Measurements from ENCODE around the gene PFKFB2.

PFKFB2 gene

DNA sequence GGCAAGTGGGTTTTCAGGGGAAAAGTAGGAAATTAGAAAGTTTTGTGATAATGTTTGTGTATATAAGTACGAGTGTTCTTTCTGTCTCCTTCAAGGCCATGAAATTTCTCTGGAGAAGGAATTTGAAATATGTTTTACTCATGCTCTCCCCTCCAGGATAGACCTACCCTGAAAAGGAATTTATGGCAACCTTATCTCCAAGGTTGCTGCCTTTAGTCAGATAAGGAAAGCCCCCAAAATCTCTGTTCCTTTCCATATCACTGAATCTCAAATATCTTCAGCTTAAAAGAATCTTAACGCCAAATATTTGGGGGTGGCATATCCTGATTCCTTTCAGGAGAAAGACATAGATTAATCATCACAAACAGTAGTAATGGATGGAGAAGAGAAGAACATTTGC is 35.1 kb downstream of the PFKFB2 start:
- H3K4me3 ChIP-seq (ENCODE audit: low read depth, low read length): no peak overlapping the region

DNA sequence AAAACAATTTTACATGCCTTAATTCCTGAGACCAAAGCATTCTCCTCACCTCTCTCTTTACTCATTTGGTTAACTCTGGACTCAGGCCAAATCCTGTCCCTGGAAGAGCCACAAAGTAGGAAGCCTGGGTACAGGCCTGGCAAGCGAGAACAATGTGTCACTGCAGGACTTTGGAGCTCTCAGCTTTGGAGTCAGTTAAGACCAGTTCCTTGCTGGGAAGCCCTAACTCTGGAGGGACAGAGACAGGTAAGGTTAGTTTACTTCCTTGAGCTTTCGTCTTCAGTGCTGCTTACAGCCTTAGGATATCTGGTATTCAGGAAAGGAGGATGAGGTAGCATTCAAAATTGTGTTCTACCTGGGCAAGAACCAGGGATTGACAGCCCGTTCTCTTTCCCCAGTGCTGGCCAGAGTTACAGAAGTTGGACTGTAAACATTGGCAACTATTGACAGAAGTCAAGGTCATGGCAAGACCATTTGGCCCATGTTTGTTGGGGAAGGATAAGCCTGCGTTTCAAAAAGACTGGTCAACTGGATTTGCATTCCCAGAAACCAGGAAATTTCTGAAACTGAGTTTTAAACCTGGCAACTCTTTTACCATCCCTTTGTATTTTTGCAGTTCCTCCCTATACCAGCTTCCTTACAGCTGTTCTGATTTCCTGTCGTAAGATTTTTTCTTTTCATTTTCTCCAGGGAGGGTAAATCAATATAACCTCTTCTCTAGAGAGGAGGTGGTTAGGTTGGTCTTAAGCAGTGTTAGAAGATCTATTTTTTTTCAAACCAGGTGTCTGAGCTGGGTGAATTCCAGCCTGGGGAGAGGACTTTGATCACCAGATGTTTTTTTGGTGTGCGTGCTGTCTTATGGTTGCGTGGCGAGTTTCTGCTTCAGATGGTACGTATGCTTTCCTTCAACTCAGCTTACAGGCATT is 35.9 kb downstream of the PFKFB2 start, which contains the start of gene C4BPB:
Gene C4BPB, plus strand, starts transcription at position 160 of the 926 bp plus-strand sequence. Its CDS starts 672 bp downstream, at position 832.
- H3K4me3 ChIP-seq (ENCODE audit: low read depth, low read length): no peak within 1 kb of the TSS

DNA sequence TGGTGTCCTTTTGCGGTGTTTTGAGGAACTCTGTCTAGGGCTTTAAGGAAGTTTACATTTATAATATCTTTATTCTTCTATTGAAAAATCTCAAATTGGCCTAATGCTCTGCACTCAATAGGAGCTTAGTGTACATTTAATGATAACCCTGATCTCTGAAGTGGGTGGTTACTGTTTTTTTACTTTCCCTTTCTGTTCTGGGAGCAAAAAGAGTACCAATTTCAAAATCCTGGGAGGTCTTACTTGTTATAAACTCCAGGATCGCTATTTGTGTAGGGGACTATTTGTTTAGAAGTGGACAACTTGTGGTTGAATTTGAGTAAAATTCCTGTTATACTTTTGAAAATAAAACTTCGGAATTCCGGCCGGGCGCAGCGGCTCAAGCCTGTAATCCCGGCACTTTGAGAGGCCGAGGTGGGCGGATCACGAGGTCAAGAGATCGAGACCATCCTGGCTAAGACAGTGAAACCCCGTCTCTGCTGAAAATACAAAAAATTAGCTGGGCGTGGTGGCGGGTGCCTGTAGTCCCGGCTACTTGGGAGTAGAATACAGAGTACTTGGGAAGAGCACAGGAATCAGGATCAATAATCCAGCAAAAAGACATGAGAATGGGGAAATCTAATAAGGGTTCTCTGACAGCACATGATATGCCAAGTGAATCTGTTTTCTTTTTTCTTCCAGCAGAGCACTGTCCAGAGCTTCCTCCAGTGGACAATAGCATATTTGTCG is 36.7 kb downstream of the PFKFB2 start:
- H3K4me3 ChIP-seq (ENCODE audit: low read depth, low read length): no peak overlapping the region

DNA sequence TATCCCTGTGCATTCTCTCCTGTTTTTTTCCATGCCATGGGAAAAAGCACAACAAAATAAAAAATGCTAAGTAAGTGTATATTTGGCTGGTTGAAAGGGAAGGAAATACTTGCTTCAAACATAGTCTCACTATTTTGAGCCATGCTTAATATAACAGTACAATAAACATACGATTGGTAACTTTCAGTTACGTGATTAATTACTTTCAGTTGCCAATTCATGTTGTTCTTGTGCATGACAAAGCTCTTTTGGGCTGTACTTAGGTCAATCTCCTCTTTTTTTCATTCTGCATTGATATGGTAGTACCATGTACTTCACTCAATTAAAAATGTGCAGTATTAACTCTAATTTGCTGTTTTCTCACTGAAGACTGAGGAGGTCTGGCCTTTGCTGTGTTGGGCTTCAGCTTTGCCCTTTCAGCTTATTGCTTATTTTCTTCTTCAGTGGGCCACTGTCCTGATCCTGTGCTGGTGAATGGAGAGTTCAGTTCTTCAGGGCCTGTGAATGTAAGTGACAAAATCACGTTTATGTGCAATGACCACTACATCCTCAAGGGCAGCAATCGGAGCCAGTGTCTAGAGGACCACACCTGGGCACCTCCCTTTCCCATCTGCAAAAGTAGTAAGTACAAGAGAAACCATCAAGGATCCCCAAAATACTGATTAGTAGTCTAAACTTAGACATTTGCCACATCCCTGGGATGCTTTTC is 38.3 kb downstream of the PFKFB2 start:
- H3K4me3 ChIP-seq (ENCODE audit: low read depth, low read length): no peak overlapping the region

DNA sequence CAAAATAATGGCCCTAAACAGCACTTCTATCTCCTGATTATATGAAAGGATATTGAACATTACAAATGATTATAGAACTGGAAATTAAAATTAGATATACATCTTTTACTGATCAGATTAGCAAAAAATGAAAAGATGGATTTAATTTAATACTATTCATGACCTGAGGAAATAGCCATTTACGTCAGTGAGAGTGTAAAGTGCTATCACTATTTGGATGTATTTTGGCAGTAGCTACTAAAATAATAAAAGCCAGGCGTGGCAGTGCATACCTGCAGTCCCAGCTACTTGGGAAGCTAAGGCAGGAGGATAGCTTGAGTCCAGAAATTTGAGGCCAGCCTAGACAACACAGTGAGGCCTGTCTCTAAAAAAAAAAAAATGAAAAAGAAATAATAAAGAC is 40.9 kb downstream of the PFKFB2 start:
- H3K4me3 ChIP-seq (ENCODE audit: low read depth, low read length): no peak overlapping the region

DNA sequence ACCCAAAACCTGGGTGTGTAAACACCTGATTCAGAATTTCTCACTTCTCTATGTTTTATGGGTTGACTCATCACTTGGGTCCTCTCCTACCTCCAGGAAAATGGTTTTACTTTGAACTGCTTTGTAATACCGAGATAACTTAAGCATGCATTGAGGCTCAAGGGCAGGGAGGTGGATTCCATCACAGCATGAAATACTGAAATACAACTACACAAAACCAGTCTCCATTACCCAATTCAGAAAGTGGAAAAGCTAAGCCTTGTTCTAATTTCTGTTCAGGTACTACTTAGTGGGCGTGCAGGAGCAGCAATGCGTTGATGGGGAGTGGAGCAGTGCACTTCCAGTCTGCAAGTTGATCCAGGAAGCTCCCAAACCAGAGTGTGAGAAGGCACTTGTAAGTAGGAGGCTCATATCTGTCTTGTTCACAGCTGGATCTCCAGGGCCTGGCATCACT is 44.8 kb downstream of the PFKFB2 start:
- H3K4me3 ChIP-seq (ENCODE audit: low read depth, low read length): no peak overlapping the region

DNA sequence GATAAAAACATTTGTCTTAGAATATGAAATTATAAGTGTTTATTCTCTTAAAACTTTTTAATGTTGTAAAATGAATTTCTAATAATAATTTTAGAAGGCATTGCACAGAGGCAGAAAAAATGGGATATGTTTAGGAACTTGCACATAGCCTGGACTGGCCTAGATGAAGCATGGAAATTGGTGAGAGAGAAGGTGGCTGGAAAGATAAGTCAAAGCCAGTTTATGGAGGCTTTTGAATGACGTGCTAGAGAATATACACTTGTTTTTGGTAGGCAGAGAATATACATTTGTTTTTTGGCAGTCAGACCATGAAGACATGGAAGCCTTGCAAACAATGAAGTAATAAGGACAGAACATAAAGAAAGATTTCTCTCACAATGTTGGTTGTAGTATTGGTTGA is 48.6 kb downstream of the PFKFB2 start:
- no peak overlapping the region for H3K4me3 ChIP-seq (ENCODE audit: low read depth, low read length)

DNA sequence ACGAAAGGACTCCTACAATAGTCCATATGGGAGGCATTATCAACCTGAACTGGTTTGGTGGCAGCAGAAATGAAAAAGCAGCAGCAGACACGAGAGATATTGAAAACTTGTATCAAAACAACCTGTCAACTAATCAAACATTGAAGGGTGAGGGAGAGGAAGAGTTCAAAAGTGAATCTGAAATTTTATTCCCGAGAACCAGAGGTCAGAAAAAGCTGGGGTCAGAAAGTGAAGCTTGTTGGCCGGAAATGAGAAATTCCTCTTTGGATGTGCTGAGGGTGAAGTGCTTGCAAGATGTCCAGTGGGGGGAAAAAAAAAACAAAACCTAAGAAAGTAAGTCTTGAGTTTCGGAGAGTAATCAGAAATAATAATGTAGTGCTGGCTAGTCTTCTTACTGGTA is 49.1 kb downstream of the PFKFB2 start:
- H3K4me3 ChIP-seq (ENCODE audit: low read depth, low read length): no peak overlapping the region

DNA sequence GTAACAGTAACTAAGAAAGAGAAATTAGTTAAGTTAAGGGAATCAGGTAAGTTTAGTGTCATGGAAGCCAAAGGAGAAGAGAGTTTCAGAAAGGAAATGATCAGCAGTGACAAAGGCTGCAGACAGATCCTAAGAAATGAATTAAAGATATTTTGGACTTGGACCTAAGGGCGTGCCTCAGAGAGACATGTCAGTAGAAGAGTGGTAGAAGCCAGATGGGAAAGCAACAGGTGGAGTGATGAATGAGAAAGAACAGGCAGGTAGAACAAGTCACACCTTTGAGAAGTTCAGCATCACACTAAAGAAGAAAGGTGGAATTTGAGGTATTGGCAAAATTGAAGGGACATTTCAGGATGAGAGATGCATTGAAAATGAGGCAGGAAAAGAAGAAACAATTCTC is 49.6 kb downstream of the PFKFB2 start:
- H3K4me3 ChIP-seq (ENCODE audit: low read depth, low read length): no peak overlapping the region

DNA sequence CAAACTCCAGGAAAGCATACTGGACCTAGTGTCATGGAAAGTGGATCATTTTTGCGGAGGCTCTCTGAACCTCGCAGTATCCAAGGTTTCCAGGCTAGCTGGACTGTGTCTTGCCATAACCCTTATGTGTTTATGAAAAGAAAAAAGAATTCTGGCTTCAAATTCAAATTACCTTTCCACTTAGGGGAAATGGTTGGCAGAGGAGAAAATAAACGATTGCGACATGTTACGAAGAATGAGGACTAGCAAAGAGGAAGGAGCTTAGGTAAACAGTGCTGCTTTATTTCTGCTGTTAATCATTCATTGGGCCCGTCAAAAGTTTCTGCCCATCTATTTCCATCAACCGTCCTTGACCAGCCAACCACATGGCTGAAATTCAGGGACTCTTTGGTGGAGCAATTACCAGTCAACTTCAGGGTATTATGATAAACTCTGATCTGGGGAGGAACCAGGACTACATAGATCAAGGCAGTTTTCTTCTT is 50.9 kb downstream of the PFKFB2 start, which contains the start of gene C4BPA:
Gene C4BPA, plus strand, starts transcription at position 342 of the 482 bp plus-strand sequence. CDS start 8,793 bp downstream, outside the sequence.
- no peak within 1 kb of the TSS for H3K4me3 ChIP-seq (ENCODE audit: low read depth, low read length)

DNA sequence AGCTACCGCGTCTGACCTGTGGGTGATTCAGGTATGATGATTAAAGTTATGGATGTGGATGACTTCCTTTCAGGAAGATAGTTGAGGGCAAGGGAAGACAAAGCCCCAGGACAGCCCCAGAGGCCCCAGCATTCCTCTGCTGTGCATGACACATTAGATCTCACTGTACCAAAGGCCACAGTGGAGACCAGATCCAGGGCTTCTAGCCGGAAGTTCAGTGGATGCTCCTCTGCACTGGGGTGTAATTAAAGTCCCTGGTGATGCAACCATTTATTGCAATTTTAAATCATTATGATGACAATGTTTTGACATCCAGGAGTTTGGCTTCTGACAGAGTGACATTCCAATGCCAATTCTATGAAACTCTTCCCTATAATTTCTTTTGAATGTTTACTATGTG is 55.9 kb downstream of the PFKFB2 start:
- H3K4me3 ChIP-seq (ENCODE audit: low read depth, low read length): no peak overlapping the region

DNA sequence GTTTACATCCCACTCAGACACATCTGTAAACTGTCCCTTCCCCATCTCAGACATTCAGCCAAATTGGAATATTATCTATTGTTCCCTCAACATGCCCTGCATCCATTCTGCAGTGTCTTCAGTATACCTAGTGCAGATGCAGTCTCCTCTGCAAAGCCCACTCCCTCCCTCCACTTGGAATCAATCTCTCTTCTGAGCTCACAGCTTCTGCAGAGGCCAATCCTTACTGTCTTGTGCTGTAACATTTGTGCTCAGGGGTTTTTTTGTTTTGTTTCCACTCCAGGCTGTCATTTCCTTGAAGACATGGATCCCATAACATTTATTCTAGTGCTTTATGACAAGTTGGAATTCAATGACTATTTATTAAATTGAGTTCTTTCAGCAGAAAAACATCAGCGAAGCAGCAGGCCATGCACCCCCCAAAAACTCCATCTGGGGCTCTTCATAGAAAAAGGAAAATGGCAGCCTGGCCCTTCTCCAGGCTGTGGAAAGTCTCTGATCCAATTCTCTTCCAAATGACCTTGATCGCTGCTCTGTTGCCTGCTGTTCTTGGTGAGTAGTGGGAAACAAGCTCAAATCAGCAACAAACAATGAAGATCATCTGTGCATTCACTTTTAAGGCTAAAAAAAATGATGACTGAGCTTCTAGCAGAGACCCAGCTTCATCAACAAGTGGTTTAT is 59.7 kb downstream of the PFKFB2 start:
- H3K4me3 ChIP-seq (ENCODE audit: low read depth, low read length): no peak overlapping the region

DNA sequence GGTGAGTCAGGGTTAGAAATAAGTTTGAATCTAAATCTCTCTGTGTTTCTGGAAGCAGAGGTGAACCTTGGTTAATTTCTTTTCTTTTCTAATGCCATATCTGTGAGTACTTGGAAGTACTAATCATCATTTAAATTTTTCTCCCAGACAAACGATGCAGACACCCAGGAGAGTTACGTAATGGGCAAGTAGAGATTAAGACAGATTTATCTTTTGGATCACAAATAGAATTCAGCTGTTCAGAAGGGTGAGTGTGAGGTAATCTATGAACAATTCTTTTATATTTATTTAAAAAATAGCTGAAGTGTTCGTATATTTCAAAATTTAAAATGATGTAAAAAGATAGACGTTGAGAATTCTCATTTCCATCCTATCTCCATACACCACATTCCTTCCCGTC is 62.2 kb downstream of the PFKFB2 start:
- no peak overlapping the region for H3K4me3 ChIP-seq (ENCODE audit: low read depth, low read length)

DNA sequence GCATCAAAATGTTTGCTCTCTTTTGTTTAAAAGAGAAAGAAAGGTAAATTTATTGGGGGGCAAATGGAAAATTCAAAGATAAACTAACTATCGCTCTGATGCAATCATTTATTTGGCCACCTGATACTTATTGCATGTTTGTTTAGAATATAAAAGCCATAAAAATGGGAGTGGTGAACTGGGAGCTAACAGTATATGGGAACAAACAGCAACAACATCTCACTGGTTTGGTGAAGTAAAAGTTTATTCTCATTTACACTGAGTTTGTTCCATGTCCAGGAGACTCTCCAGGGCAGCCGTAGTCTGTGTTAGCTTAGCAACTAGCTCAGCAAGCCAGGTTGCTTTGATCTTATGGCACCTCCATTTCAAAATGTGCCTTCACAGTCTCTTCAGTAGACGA is 71.3 kb downstream of the PFKFB2 start:
- no peak overlapping the region for H3K4me3 ChIP-seq (ENCODE audit: low read depth, low read length)

DNA sequence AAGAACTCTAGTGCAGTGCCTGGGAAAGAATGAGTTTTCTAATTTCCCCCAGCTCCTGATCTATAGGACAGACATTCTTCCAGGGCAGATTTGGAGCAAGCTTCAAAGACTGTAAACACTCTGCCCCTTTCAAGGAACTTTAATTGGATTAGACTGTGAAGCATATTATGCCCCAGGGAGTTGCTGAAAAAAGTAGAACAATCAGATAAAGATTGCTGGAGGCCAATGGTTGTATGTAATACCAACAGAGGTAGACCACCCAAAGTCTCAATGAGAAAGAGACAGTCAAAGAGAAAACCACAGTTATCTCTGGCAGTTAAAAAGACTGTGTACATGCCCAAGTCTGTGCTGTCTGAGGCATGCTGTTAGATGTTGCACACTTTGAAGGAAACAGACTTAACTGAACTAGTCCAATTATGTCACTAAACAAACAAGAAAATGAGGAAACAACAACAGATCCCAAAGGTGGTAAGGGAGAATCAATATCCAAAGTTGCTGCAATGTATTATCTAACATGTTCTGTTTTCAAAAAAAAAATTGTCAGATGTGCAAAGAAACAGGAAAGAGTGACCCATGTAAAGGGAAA is 75.4 kb downstream of the PFKFB2 start:
- no peak overlapping the region for H3K4me3 ChIP-seq (ENCODE audit: low read depth, low read length)

DNA sequence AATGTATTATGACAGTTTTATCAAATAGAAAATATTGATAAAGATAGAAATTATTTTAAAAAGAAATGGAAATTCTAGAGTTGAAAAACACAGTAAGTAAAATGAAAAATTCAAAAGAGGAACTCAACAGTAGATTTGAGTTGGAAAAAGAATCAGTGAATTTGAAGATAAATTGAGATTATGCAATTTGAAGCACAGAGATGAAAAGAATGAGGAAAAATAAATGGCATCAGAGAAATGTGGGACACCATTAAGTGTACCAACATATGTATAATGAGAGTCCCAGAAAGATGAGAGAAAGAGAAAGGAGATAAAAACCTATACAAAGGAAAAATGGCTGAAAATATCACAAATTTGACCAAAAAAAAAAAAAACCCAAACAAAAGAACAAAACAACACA is 76.0 kb downstream of the PFKFB2 start:
- no peak overlapping the region for H3K4me3 ChIP-seq (ENCODE audit: low read depth, low read length)

Measured in iPS-11a (cell line).